Measurements from ENCODE around the gene PTGES3.
A peak's percentile ranks its signal among the peaks of the same experiment; 100 is the strongest.

The PTGES3 gene

GRCh38 chr12:56636675-56637540 is 51.2 kb downstream of the PTGES3 start (continued):
- peak; percentile 92 for TF ChIP-seq ZBTB10 (tag by site-specific recombination; IDR thresholded peaks at IDR 0.05)
- peak; percentile 39; the same call in 1 of the 2 replicates for TF ChIP-seq ZSCAN16 (tag by site-specific recombination; IDR thresholded peaks at IDR 0.05)
- TF ChIP-seq ZNF366 (tag by site-specific recombination; conservative IDR thresholded peaks at IDR 0.05), result peak; percentile 96
- TF ChIP-seq ZNF610 (tag by site-specific recombination; IDR thresholded peaks at IDR 0.05; ENCODE audit: borderline replicate concordance), result no peak; the same call in 1 of the 2 replicates
- TF ChIP-seq ZNF184 (tag by site-specific recombination; IDR thresholded peaks at IDR 0.05), result peak; percentile 93
- TF ChIP-seq SCRT2 (tag by site-specific recombination; IDR thresholded peaks at IDR 0.05), result no peak
- TF ChIP-seq ZNF16 (tag by site-specific recombination; IDR thresholded peaks at IDR 0.05; ENCODE audit: low read depth), result no peak
- peak; percentile 32; the same call in 1 of the 2 replicates for TF ChIP-seq KLF7 (tag by site-specific recombination; IDR thresholded peaks at IDR 0.05; ENCODE audit: borderline replicate concordance)
- TF ChIP-seq ZBTB21 (tag by site-specific recombination; IDR thresholded peaks at IDR 0.05), result peak; percentile 92
- no peak for TF ChIP-seq ZBTB20 (tag by site-specific recombination; IDR thresholded peaks at IDR 0.05)
- peak; percentile 55 for TF ChIP-seq HIC1 (tag by site-specific recombination; IDR thresholded peaks at IDR 0.05)
- TF ChIP-seq ZNF423 (tag by site-specific recombination; IDR thresholded peaks at IDR 0.05), result peak; percentile 79
- TF ChIP-seq ZNF146 (tag by site-specific recombination; IDR thresholded peaks at IDR 0.05), result 0 out of 2 replicates have a peak, but pooled peaks have one; percentile 2
- no peak for TF ChIP-seq ZNF701 (tag by site-specific recombination; IDR thresholded peaks at IDR 0.05)
- no peak for TF ChIP-seq ZNF626 (tag by site-specific recombination; IDR thresholded peaks at IDR 0.05)
- TF ChIP-seq ZNF521 (tag by site-specific recombination; IDR thresholded peaks at IDR 0.05), result no peak
- TF ChIP-seq ZBTB44 (tag by site-specific recombination; IDR thresholded peaks at IDR 0.05), result peak; percentile 92
- TF ChIP-seq FEZF1 (tag by site-specific recombination; IDR thresholded peaks at IDR 0.05), result peak; percentile 19; the same call in 1 of the 2 replicates
- peak; percentile 27; the same call in 1 of the 2 replicates for TF ChIP-seq ZBTB48 (tag by site-specific recombination; IDR thresholded peaks at IDR 0.05)
- no peak for TF ChIP-seq ZNF426 (tag by site-specific recombination; IDR thresholded peaks at IDR 0.05)
- peak; percentile 57; the same call in 1 of the 2 replicates for TF ChIP-seq ZFP69B (tag by site-specific recombination; IDR thresholded peaks at IDR 0.05)
- TF ChIP-seq ZNF391 (tag by site-specific recombination; IDR thresholded peaks at IDR 0.05; ENCODE audit: borderline replicate concordance, low read depth), result peak; percentile 16; the same call in 1 of the 2 replicates
- no peak for TF ChIP-seq ZNF19 (tag by site-specific recombination; IDR thresholded peaks at IDR 0.05; ENCODE audit: low read depth)
- no peak for TF ChIP-seq ZNF302 (tag by site-specific recombination; IDR thresholded peaks at IDR 0.05; ENCODE audit: low read depth)
- TF ChIP-seq SP3 (tag by site-specific recombination; IDR thresholded peaks at IDR 0.05), result peak; percentile 92
- TF ChIP-seq RBAK (tag by site-specific recombination; IDR thresholded peaks at IDR 0.05), result no peak
- peak; percentile 53 for TF ChIP-seq ZNF324 (tag by site-specific recombination; IDR thresholded peaks at IDR 0.05)
- TF ChIP-seq SALL2 (tag by site-specific recombination; IDR thresholded peaks at IDR 0.05; ENCODE audit: borderline replicate concordance), result no peak
- TF ChIP-seq ZBTB11 (tag by site-specific recombination; conservative IDR thresholded peaks at IDR 0.05; ENCODE audit: low read depth), result peak; percentile 37; the same call in 1 of the 2 replicates
- no peak for TF ChIP-seq ZNF155 (tag by site-specific recombination; IDR thresholded peaks at IDR 0.05)
